Measurements from ENCODE around the gene FBXO47. TPM values are rescaled to one million over a fixed set of nuclear protein-coding genes. Genes with fewer than 3 reads are reported as not detected.

The FBXO47 gene
- total RNA-seq, 1 donor from 2014 or later: not detected

DNA sequence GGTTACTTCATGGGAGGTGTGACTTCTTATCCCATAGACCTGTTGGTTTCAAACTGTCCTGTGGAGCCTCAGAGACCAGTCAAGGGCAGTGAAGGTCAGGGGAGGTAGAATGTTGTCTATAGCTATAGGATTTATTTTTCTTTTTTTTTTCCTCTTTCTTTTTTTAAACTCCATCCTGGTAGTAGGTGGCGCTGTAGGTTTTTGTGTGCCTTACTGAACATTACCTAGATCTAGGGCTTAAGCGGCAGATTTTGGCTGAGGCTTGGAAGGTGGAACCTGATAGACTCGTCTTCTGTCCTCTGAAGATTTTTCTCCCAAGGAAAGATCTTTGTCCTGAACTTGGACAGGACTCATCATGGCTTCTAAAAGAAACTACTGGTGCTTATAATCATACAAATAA, 49.9 kb downstream of the FBXO47 start:
- H2AFZ ChIP-seq (replicated peaks): no peak overlapping the region
- H3F3A ChIP-seq (ENCODE audit: low read depth): peaks cover 12% of the 10 kb centered on the region
- Mint-ChIP-seq H3K27ac (no peak overlapping the region), H3K4me3 (no peak overlapping the region), H3K27me3 (ENCODE audit: insufficient read depth, low read depth) (peaks cover 8% of the 10 kb centered on the region), H3K36me3 (peaks cover 22% of the 10 kb centered on the region), H3K9me3 (no peaks in the 10 kb centered on the region), H3K4me1 (peaks cover 21% of the 10 kb centered on the region)
- H3K79me2 ChIP-seq (ENCODE audit: low read depth): no peaks in the 10 kb centered on the region
- no peaks in the 10 kb centered on the region for H3K27me3 ChIP-seq
- H3K9me3 ChIP-seq (ENCODE audit: low read depth): no peaks in the 10 kb centered on the region
- TF ChIP-seq EZH2phosphoT487 (IDR thresholded peaks at IDR 0.05): no peak
- no peak for TF ChIP-seq EZH2 (IDR thresholded peaks at IDR 0.05)
- TF ChIP-seq, protein P1, sequence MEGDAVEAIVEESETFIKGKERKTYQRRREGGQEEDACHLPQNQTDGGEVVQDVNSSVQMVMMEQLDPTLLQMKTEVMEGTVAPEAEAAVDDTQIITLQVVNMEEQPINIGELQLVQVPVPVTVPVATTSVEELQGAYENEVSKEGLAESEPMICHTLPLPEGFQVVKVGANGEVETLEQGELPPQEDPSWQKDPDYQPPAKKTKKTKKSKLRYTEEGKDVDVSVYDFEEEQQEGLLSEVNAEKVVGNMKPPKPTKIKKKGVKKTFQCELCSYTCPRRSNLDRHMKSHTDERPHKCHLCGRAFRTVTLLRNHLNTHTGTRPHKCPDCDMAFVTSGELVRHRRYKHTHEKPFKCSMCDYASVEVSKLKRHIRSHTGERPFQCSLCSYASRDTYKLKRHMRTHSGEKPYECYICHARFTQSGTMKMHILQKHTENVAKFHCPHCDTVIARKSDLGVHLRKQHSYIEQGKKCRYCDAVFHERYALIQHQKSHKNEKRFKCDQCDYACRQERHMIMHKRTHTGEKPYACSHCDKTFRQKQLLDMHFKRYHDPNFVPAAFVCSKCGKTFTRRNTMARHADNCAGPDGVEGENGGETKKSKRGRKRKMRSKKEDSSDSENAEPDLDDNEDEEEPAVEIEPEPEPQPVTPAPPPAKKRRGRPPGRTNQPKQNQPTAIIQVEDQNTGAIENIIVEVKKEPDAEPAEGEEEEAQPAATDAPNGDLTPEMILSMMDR (IDR thresholded peaks at IDR 0.05): no peak
- no peak overlapping the region for H3K27ac ChIP-seq
- no peak overlapping the region for H3K4me3 ChIP-seq
- H3K9ac ChIP-seq: no peak overlapping the region
- no peaks in the 10 kb centered on the region for H4K20me1 ChIP-seq (ENCODE audit: low read depth)
- H3K4me1 ChIP-seq: peaks cover 4% of the 10 kb centered on the region
- no peak for DNase-seq (ENCODE audit: low spot score)
- no peak overlapping the region for H3K4me2 ChIP-seq
- H3K36me3 ChIP-seq: no peaks in the 10 kb centered on the region

DNA sequence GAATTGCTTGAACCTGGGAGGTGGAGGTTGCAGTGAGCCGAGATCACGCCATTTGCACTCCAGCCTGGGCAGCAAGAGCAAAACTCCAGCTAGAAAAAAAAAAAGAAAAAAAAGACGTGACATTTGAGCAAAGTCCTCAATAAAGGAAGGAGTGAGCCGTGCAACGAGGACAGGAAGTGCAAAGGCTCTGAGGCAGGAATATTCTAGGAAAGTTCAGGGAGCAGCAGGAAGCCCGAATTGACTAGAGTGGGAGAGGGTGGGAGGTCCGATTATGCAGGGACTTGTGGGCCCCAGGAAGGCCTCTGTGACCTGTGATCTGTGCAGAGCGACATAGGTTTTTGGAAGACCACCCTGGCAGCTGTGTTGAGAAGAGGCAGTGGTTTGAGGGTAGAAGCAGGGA, 50.4 kb downstream of the FBXO47 start:
- no peaks in the 10 kb centered on the region for H4K20me1 ChIP-seq (ENCODE audit: low read depth)

DNA sequence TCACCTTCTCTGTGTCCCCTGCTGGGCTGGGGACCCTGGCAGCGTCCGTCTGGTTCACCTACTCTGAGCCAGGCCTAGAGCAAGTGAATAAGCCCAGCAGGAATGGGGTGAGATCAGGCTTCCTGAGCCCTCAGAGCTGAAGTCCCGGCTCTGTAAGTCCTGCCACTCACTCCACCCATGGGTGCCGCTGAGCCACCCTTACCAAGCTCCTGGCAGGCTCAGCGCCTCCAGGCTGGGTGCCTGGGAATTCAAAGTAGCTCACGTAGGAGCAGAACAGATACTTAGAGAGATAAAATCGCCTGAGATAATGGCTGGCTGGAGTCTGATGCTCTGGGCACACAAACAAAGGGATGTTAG, 51.6 kb downstream of the FBXO47 start:
- Mint-ChIP-seq H3K4me3 (no peak overlapping the region), H3K36me3 (peaks cover 21% of the 10 kb centered on the region), H3K27me3 (ENCODE audit: insufficient read depth, low read depth) (peaks cover 6% of the 10 kb centered on the region), H3K9me3 (no peaks in the 10 kb centered on the region), H3K27ac (no peak overlapping the region), H3K4me1 (peaks cover 6% of the 10 kb centered on the region)
- no peak for DNase-seq (ENCODE audit: low spot score)
- no peak overlapping the region for H3K4me2 ChIP-seq
- H2AFZ ChIP-seq (replicated peaks): no peak overlapping the region
- no peak overlapping the region for H3K9ac ChIP-seq
- H3K36me3 ChIP-seq: no peaks in the 10 kb centered on the region
- no peaks in the 10 kb centered on the region for H3K27me3 ChIP-seq
- no peaks in the 10 kb centered on the region for H3K9me3 ChIP-seq (ENCODE audit: low read depth)
- no peak overlapping the region for H3K27ac ChIP-seq
- H3K4me1 ChIP-seq: no peaks in the 10 kb centered on the region
- H4K20me1 ChIP-seq (ENCODE audit: low read depth): no peaks in the 10 kb centered on the region
- peaks cover 5% of the 10 kb centered on the region for H3F3A ChIP-seq (ENCODE audit: low read depth)
- H3K4me3 ChIP-seq: no peak overlapping the region
- TF ChIP-seq EZH2phosphoT487 (IDR thresholded peaks at IDR 0.05) (no peak), EZH2 (IDR thresholded peaks at IDR 0.05) (no peak)
- TF ChIP-seq, protein P1 (IDR thresholded peaks at IDR 0.05): no peak
- H3K79me2 ChIP-seq (ENCODE audit: low read depth): no peaks in the 10 kb centered on the region

More for the DNA sequence above, 50.4 kb downstream of the FBXO47 start:
- H3K4me3 ChIP-seq: no peak overlapping the region
- peaks cover 17% of the 10 kb centered on the region for H3K4me1 Mint-ChIP-seq
- TF ChIP-seq EZH2phosphoT487 (IDR thresholded peaks at IDR 0.05) (no peak), EZH2 (IDR thresholded peaks at IDR 0.05) (no peak)
- TF ChIP-seq, protein P1 (IDR thresholded peaks at IDR 0.05): no peak
- H3K9me3 ChIP-seq (ENCODE audit: low read depth): no peaks in the 10 kb centered on the region
- H3K27me3 Mint-ChIP-seq (ENCODE audit: insufficient read depth, low read depth): peaks cover 6% of the 10 kb centered on the region
- no peaks in the 10 kb centered on the region for H3K27me3 ChIP-seq
- H2AFZ ChIP-seq (replicated peaks): no peak overlapping the region
- H3K27ac ChIP-seq: no peak overlapping the region
- DNase-seq (ENCODE audit: low spot score): no peak
- peaks cover 22% of the 10 kb centered on the region for H3K36me3 Mint-ChIP-seq
- no peaks in the 10 kb centered on the region for H3K4me1 ChIP-seq
- no peaks in the 10 kb centered on the region for H3K36me3 ChIP-seq
- no peak overlapping the region for H3K9ac ChIP-seq
- no peak overlapping the region for H3K27ac Mint-ChIP-seq
- H3K4me2 ChIP-seq: no peak overlapping the region
- H3K9me3 Mint-ChIP-seq: no peaks in the 10 kb centered on the region
- H3K79me2 ChIP-seq (ENCODE audit: low read depth): no peaks in the 10 kb centered on the region
- H3F3A ChIP-seq (ENCODE audit: low read depth): peaks cover 7% of the 10 kb centered on the region
- no peak overlapping the region for H3K4me3 Mint-ChIP-seq
